T-helper 9 cell (primary cell): Measurements from ENCODE around the gene TESK2.
A peak's percentile ranks its signal among the peaks of the same experiment; 100 is the strongest.

Experiments
- DNase-seq: peaks from one replicate; pipeline ENCODE4 v3.0.0-alpha.2; 2020

Gene TESK2

GRCh38 chr1:45331436-45332345, 159.3 kb downstream of the TESK2 start:
- no peak for DNase-seq

- no peak for DNase-seq
Measured at GRCh38 chr1:45329445-45329844, 161.5 kb downstream of the TESK2 start.

GRCh38 chr1:45328680-45329079, 162.3 kb downstream of the TESK2 start:
- DNase-seq: no peak

GRCh38 chr1:45327644-45328515, 163.1 kb downstream of the TESK2 start:
- DNase-seq: no peak

GRCh38 chr1:45326627-45327623, 164.0 kb downstream of the TESK2 start, which contains the start of gene HPDL:
Gene HPDL, plus strand, starts transcription at chr1:45326895. Its CDS starts 254 bp downstream, at chr1:45327149.
- DNase-seq: peak; percentile 40

- DNase-seq: no peak
Measured at GRCh38 chr1:45325851-45326506, 165.0 kb downstream of the TESK2 start.

- no peak for DNase-seq
Measured at GRCh38 chr1:45322486-45323040, 168.4 kb downstream of the TESK2 start.

- no peak for DNase-seq
Measured at GRCh38 chr1:45321444-45321843, 169.5 kb downstream of the TESK2 start.

GRCh38 chr1:45319761-45320160, 171.2 kb downstream of the TESK2 start:
- DNase-seq: no peak

- no peak for DNase-seq
Measured at GRCh38 chr1:45317166-45317565, 173.8 kb downstream of the TESK2 start.

- no peak for DNase-seq
Measured at GRCh38 chr1:45314266-45314665, 176.7 kb downstream of the TESK2 start.

GRCh38 chr1:45306905-45307304, 184.1 kb downstream of the TESK2 start:
- DNase-seq: no peak

GRCh38 chr1:45306319-45306718, 184.6 kb downstream of the TESK2 start:
- no peak for DNase-seq

- DNase-seq: no peak
Measured at GRCh38 chr1:45305231-45305630, 185.7 kb downstream of the TESK2 start.

- DNase-seq: no peak
Measured at GRCh38 chr1:45304311-45305081, 186.5 kb downstream of the TESK2 start.

GRCh38 chr1:45303520-45304310, 187.2 kb downstream of the TESK2 start:
- peak; percentile 97 for DNase-seq

GRCh38 chr1:45302505-45303150, 188.3 kb downstream of the TESK2 start:
- DNase-seq: no peak

- no peak for DNase-seq
Measured at GRCh38 chr1:45300669-45300997, 190.3 kb downstream of the TESK2 start.

- no peak for DNase-seq
Measured at GRCh38 chr1:45299981-45300668, 190.8 kb downstream of the TESK2 start.
